NT2/D1 (cell line): ENCODE measurements around the gene IL15.

ENCODE experiments used
- SUZ12 ChIP-seq: IDR thresholded peaks from 2 replicates; pipeline ENCODE4 v1.6.1; 2011; ENCODE audit not compliant: insufficient read length, insufficient read depth; ENCODE audit errors: extremely low read depth
- YY1 ChIP-seq: IDR thresholded peaks from 2 replicates; pipeline ENCODE4 v1.6.1; 2011; ENCODE audit not compliant: insufficient read length, insufficient read depth
- ZNF274 ChIP-seq: IDR thresholded peaks from 2 replicates; pipeline ENCODE4 v1.6.1; 2011; ENCODE audit warnings: mild to moderate bottlenecking, low read depth, low read length

- TF ChIP-seq ZNF274 (no peak), YY1 (no peak), SUZ12 (no peak)
These were observed 11.6 kb downstream of the IL15 start for GRCh38 chr4:141647966-141648365.
